GM21723 (cell line): ENCODE results near the gene MEIS3.

Source experiments
- ATAC-seq: cut with Tn5 transposase; IDR thresholded peaks from one replicate; pipeline ENCODE4 v1.9.1; 2021; ENCODE audit warnings: mild to moderate bottlenecking, moderate library complexity; ENCODE audit not compliant: unreplicated experiment

Gene MEIS3

GRCh38 chr19:47435883-47436417 lies 16.6 kb upstream of the MEIS3 start:
- ATAC-seq: no peak

- ATAC-seq: no peak
Measured at GRCh38 chr19:47435196-47435595, 15.9 kb upstream of the MEIS3 start.

- ATAC-seq: no peak
Measured at GRCh38 chr19:47434088-47434487, 14.8 kb upstream of the MEIS3 start.

GRCh38 chr19:47433121-47433520 lies 13.8 kb upstream of the MEIS3 start:
- ATAC-seq: no peak

- no peak for ATAC-seq
Measured at GRCh38 chr19:47432499-47432898, 13.2 kb upstream of the MEIS3 start.

GRCh38 chr19:47432091-47432490 lies 12.8 kb upstream of the MEIS3 start:
- ATAC-seq: no peak

- ATAC-seq: no peak
Measured at GRCh38 chr19:47430041-47430802, 10.9 kb upstream of the MEIS3 start.

GRCh38 chr19:47429140-47429793 lies 9.9 kb upstream of the MEIS3 start:
- no peak for ATAC-seq

- ATAC-seq: no peak
Measured at GRCh38 chr19:47428177-47428894, 9.0 kb upstream of the MEIS3 start.

- peak; percentile 55 for ATAC-seq
Measured at GRCh38 chr19:47427241-47428176, 8.2 kb upstream of the MEIS3 start.

GRCh38 chr19:47423203-47423882 lies 4.0 kb upstream of the MEIS3 start:
- ATAC-seq: no peak

GRCh38 chr19:47422417-47423163 lies 3.3 kb upstream of the MEIS3 start:
- no peak for ATAC-seq

GRCh38 chr19:47421844-47422395 lies 2.6 kb upstream of the MEIS3 start:
- no peak for ATAC-seq

- no peak for ATAC-seq
Measured at GRCh38 chr19:47421244-47421786, 2.0 kb upstream of the MEIS3 start.

- ATAC-seq: no peak
Measured at GRCh38 chr19:47419789-47420188, 462 bp upstream of the MEIS3 start.

- ATAC-seq: no peak
Measured at GRCh38 chr19:47418692-47419029, 666 bp downstream of the MEIS3 start.

GRCh38 chr19:47417746-47418691 lies 1.3 kb downstream of the MEIS3 start:
- no peak for ATAC-seq
